GM12878 (cell line): ENCODE results near the gene CRYBB1. TPM values are rescaled to one million over a fixed set of nuclear protein-coding genes. Genes with fewer than 3 reads are reported as not detected.
A peak's percentile ranks its signal among the peaks of the same experiment; 100 is the strongest.

Experiments used
- ATAC-seq: fragments of 200-7000 bp; cut with Tn5 transposase; 3 replicates; pipeline ENCODE4 v1.9.1; 2020; ENCODE audit warnings: mild to moderate bottlenecking, moderate library complexity
- BruUV-seq: library from RNA; stranded (reverse); fragments of 400-500 nt; replicated peaks from 2 replicates; lab custom pipeline; 2021; lab: Mats Ljungman, UMichigan
- CTCF ChIA-PET: fragments of 300-600 bp; sonication (Branson Sonifier 250); formaldehyde crosslinking; extraction: SDS; loops from one replicate; lab custom pipeline; 2021; ENCODE audit warnings: inconsistent platforms; lab: Yijun Ruan, JAX
- POLR2A ChIA-PET: fragments of 350-600 bp; formaldehyde crosslinking; extraction: SDS; loops from one replicate; lab custom pipeline; 2021; ENCODE audit warnings: inconsistent platforms; lab: Charles Lee
- RAD21 ChIA-PET: fragments of 300-600 bp; sonication (Branson Sonifier 250); formaldehyde crosslinking; loops from one replicate; lab custom pipeline; 2023; ENCODE audit warnings: antibody characterized with exemption; ENCODE audit not compliant: unreplicated experiment; lab: Charles Lee
- SMC1A ChIA-PET: fragments of 300-600 bp; sonication (Branson Sonifier 250); formaldehyde crosslinking; loops from one replicate; lab custom pipeline; 2023; ENCODE audit not compliant: unreplicated experiment, uncharacterized antibody; lab: Charles Lee
- DNase-seq: peaks from one replicate; pipeline ENCODE4 v3.0.0-alpha.2; 2011; ENCODE audit warnings: low read depth, low spot score
- FAIRE-seq: peaks from 3 replicates; lab custom pipeline; 2011; peaks lifted over from hg19 to GRCh38; lab: Jason Lieb, UNC
- H2AFZ ChIP-seq: 2 replicates; pipeline ENCODE4 v1.6.0; 2011; ENCODE audit warnings: low read depth, low read length, control low read depth; ENCODE audit not compliant: control insufficient read depth
- H3K27ac ChIP-seq: 2 replicates; pipeline ENCODE4 v1.5.1; 2011; ENCODE audit warnings: control low read depth; ENCODE audit not compliant: control insufficient read depth, insufficient read depth
- H3K27me3 ChIP-seq, 2 experiments: replicated peaks in 1 of 2; 2 replicates each; pipeline versions ENCODE4 v1.6.0 to v1.6.1; 2011; ENCODE audit warnings: low read length in 1 of 2; ENCODE audit not compliant: control insufficient read depth in 2 of 2, insufficient read depth in 2 of 2
- H3K36me3 ChIP-seq, 2 experiments: 2 replicates each; pipeline ENCODE4 v1.5.1; 2011; ENCODE audit warnings: low read length in 1 of 2; ENCODE audit not compliant: control insufficient read depth in 2 of 2, insufficient read depth in 2 of 2
- H3K4me1 ChIP-seq: 2 replicates; pipeline ENCODE4 v1.6.1; 2011; ENCODE audit warnings: mild to moderate bottlenecking, low read length, moderate library complexity, mixed read lengths; ENCODE audit not compliant: control insufficient read depth, insufficient read depth
- H3K4me2 ChIP-seq: 2 replicates; pipeline ENCODE4 v1.6.0; 2011; ENCODE audit warnings: control low read depth; ENCODE audit not compliant: control insufficient read depth, insufficient read depth
- H3K4me3 ChIP-seq: fragments of 200-600 bp; sonication (generic); 2 replicates; pipeline ENCODE4 v1.5.1; 2016
- H3K79me2 ChIP-seq: 2 replicates; pipeline ENCODE4 v1.6.0; 2011; ENCODE audit warnings: low read length; ENCODE audit not compliant: control insufficient read depth, insufficient read depth
- H3K9ac ChIP-seq: 2 replicates; pipeline ENCODE4 v1.8.0; 2011; ENCODE audit warnings: low read length, control low read depth, mixed read lengths; ENCODE audit not compliant: control insufficient read depth, insufficient read depth
- H3K9me3 ChIP-seq: replicated peaks from 3 replicates; pipeline ENCODE4 v1.5.1; 2011; ENCODE audit warnings: mild to moderate bottlenecking, low read length; ENCODE audit not compliant: control insufficient read depth, insufficient read depth
- H4K20me1 ChIP-seq: 2 replicates; pipeline ENCODE4 v1.6.0; 2011; ENCODE audit not compliant: control insufficient read depth, insufficient read depth
- GATAD2B ChIP-seq: fragments of 450-650 bp; conservative IDR thresholded peaks from 2 replicates; pipeline ENCODE4 v1.6.1; 2017; ENCODE audit warnings: low read depth, mild to moderate bottlenecking, moderate library complexity
- MLLT1 ChIP-seq: fragments of 450-650 bp; IDR thresholded peaks from 2 replicates; pipeline ENCODE4 v1.6.1; 2016; ENCODE audit warnings: mild to moderate bottlenecking
- MXI1 ChIP-seq: fragments of 150-350 bp; IDR thresholded peaks from 2 replicates; pipeline ENCODE4 v1.6.1; 2011; ENCODE audit warnings: low read depth, mild to moderate bottlenecking, inconsistent platforms, low read length, improper control_type of control experiment
- NBN ChIP-seq: fragments of 450-650 bp; IDR thresholded peaks from 2 replicates; pipeline ENCODE4 v1.6.1; 2016
- NR2C2 ChIP-seq: IDR thresholded peaks from 2 replicates; pipeline ENCODE4 v1.6.1; 2011; ENCODE audit warnings: borderline replicate concordance, low read depth; ENCODE audit not compliant: control insufficient read depth, insufficient read length
- PAX5 ChIP-seq: IDR thresholded peaks from 2 replicates; pipeline ENCODE4 v1.6.1; 2011; ENCODE audit warnings: low read depth, low read length, borderline replicate concordance
- POLR2AphosphoS5 ChIP-seq: IDR thresholded peaks from 2 replicates; pipeline ENCODE4 v1.6.1; 2011; ENCODE audit warnings: mild to moderate bottlenecking, low read length, inconsistent platforms
- RELB ChIP-seq: fragments of 450-650 bp; IDR thresholded peaks from 2 replicates; pipeline ENCODE4 v1.6.1; 2017; ENCODE audit warnings: low read depth, mild to moderate bottlenecking, moderate library complexity
- RFX5 ChIP-seq: IDR thresholded peaks from 2 replicates; pipeline ENCODE4 v1.6.1; 2011; ENCODE audit warnings: low read depth, low read length, improper control_type of control experiment
- RUNX3 ChIP-seq: IDR thresholded peaks from 2 replicates; pipeline ENCODE4 v1.6.1; 2012; ENCODE audit warnings: low read length, inconsistent platforms
- SIN3A ChIP-seq: IDR thresholded peaks from 2 replicates; pipeline ENCODE4 v1.6.1; 2012; ENCODE audit warnings: low read depth, low read length, improper control_type of control experiment
- SMAD5 ChIP-seq: IDR thresholded peaks from 2 replicates; pipeline ENCODE4 v1.6.1; 2016; ENCODE audit warnings: antibody characterized with exemption, low read depth
- SP1 ChIP-seq: IDR thresholded peaks from one replicate; pipeline ENCODE4 v1.6.1; 2011; ENCODE audit warnings: low read depth, low read length
- TAF1 ChIP-seq: IDR thresholded peaks from 2 replicates; pipeline ENCODE4 v1.6.1; 2011; ENCODE audit warnings: mild to moderate bottlenecking, low read depth, low read length, borderline replicate concordance
- TCF3 ChIP-seq: IDR thresholded peaks from 2 replicates; pipeline ENCODE4 v1.6.1; 2012; ENCODE audit warnings: low read depth, mild to moderate bottlenecking, low read length, borderline replicate concordance; ENCODE audit not compliant: insufficient read depth
- ZNF24 ChIP-seq: fragments of 450-650 bp; IDR thresholded peaks from 2 replicates; pipeline ENCODE4 v1.6.1; 2017; ENCODE audit warnings: antibody characterized with exemption, mild to moderate bottlenecking
- ZZZ3 ChIP-seq: IDR thresholded peaks from 2 replicates; pipeline ENCODE4 v1.6.1; 2011; ENCODE audit warnings: low read depth; ENCODE audit not compliant: control insufficient read depth, insufficient read length
- WGBS: methylation state at CpG from one replicate; pipeline ENCODE4 v1.1.6; 2016; ENCODE audit warnings: low lambda C conversion rate; ENCODE audit not compliant: insufficient replicate concordance, insufficient coverage; ENCODE audit errors: missing lambda C conversion rate; 5-methylcytosine and 5-hydroxymethylcytosine counted together
- in situ Hi-C: fragments of 300-500 bp; cut with MboI; formaldehyde crosslinking; loops from 9 replicates; pipeline ENCODE4 v1.14.3; 2018; ENCODE audit warnings: mixed read lengths
- intact Hi-C: fragments of 100-400 bp; cut with micrococcal nuclease; formaldehyde crosslinking; loops from one replicate; pipeline ENCODE4 v1.14.2; 2022; ENCODE audit not compliant: unreplicated experiment
- polyA plus RNA-seq, 11 experiments: library from polyadenylated mRNA; depleted of rRNA in 4 of 11; unstranded in 6 of 11; stranded (reverse) in 5 of 11; fragments of >200 nt; fragmentation: Nextera tagmentation in 4 of 11; fragmentation: Illumina TruSeq in 1 of 11; extraction: Ambion mirVana in 4 of 11; extraction: Trizol in 1 of 11; gene quantifications; 1 replicate in 1 of 11; 2 replicates in 10 of 11; pipeline versions ENCODE4 v1.2.1 to v1.2.3, GENCODE V29; 2011 to 2016; ENCODE audit warnings: inconsistent platforms in 2 of 11, missing spikeins in 2 of 11, low read depth in 1 of 11
- total RNA-seq, 4 experiments: library from RNA; depleted of rRNA in 3 of 4; stranded (reverse); fragments of >200 nt in 3 of 4; fragmentation: Illumina TruSeq in 1 of 4; extraction: Trizol in 1 of 4; gene quantifications; 2 replicates each; pipeline versions ENCODE4 v1.2.1 to v1.2.3, GENCODE V29; 2013 to 2021
- TF ChIP-seq, protein P1 (sequence below): fragments of 450-650 bp; IDR thresholded peaks from 2 replicates; pipeline ENCODE4 v1.6.1; 2017; ENCODE audit warnings: mild to moderate bottlenecking

CRYBB1 gene
- total and polyA plus RNA-seq, 10 of the 15 experiments (the other 5 are each of a cell fraction or from before 2014, with no cell fraction given) = 0.09 to 0.64 (median 0.23) TPM; not detected in 5

GRCh38 chr22:26589845-26590736, 27.7 kb downstream of the CRYBB1 start, which contains the start of gene TPST2:
Gene TPST2, minus strand, starts transcription at chr22:26590132. Its CDS starts 48,502 bp downstream, at chr22:26541630.
- ChIA-PET RAD21 (interaction anchor here (1.0 to 1.4 kb wide), 2 partner anchors 20 to 77 kb away, joined by 3 to 4 read pairs; no protein-coding TSS in a partner anchor), CTCF (interaction anchor here (4.2 kb wide), 1 partner anchor 88 kb away, joined by 12 read pairs; no protein-coding TSS in a partner anchor), POLR2A (interaction anchor here (0.7 to 8.0 kb wide), 4 partner anchors 10 to 104 kb away, joined by 3 to 62 read pairs (median 4); no protein-coding TSS in a partner anchor), SMC1A (interaction anchor here (1.2 kb wide), 1 partner anchor 20 kb away, joined by 5 read pairs; no protein-coding TSS in a partner anchor)
- TSS peak; percentile 96 for BruUV-seq
- Histone ChIP-seq H3K9ac (peak within 1 kb of the TSS; percentile 82), H3K36me3 (no peaks in the 10 kb centered on the region; a peak in 1 of 4 replicates), H3K4me1 (peaks cover 41% of the 10 kb centered on the region), H3K27ac (peak within 1 kb of the TSS; percentile 82), H4K20me1 (no peaks in the 10 kb centered on the region), H3K27me3 (no peaks in the 10 kb centered on the region), H3K9me3 (no peaks in the 10 kb centered on the region), H3K4me3 (peak within 1 kb of the TSS; percentile 89), H2AFZ (peak within 1 kb of the TSS; percentile 70), H3K79me2 (peaks cover 29% of the 10 kb centered on the region), H3K4me2 (peak within 1 kb of the TSS; percentile 91)
- in situ Hi-C loops = no loop called here
- FAIRE-seq (no peak), ATAC-seq (peak; percentile 81), DNase-seq (no peak)
- intact Hi-C loops = loop anchor here (2.0 to 5.0 kb wide), 2 partner anchors 21 to 88 kb away; no protein-coding TSS in a partner anchor
- WGBS = 3% methylated on average over 33 of the region's 72 CpGs
- TF ChIP-seq SIN3A (0 out of 2 replicates have a peak, but pooled peaks have one; percentile 36), PAX5 (0 out of 2 replicates have a peak, but pooled peaks have one; percentile 11), RFX5 (0 out of 2 replicates have a peak, but pooled peaks have one; percentile 31), ZZZ3 (no peak), RELB (peak; percentile 30; the same call in 1 of the 2 replicates), MXI1 (peak; percentile 47; the same call in 1 of the 2 replicates), RUNX3 (peak; percentile 24), NBN (0 out of 2 replicates have a peak, but pooled peaks have one; percentile 41), TCF3 (peak; percentile 68; the same call in 1 of the 2 replicates), TAF1 (peak; percentile 84), ZNF24 (no peak), SMAD5 (peak; percentile 45; the same call in 1 of the 2 replicates), MLLT1 (0 out of 2 replicates have a peak, but pooled peaks have one; percentile 37), SP1 (peak; percentile 54), NR2C2 (no peak), POLR2AphosphoS5 (peak; percentile 75; the same call in 1 of the 2 replicates), GATAD2B (peak; percentile 65; the same call in 1 of the 2 replicates)
- TF ChIP-seq, protein P1, sequence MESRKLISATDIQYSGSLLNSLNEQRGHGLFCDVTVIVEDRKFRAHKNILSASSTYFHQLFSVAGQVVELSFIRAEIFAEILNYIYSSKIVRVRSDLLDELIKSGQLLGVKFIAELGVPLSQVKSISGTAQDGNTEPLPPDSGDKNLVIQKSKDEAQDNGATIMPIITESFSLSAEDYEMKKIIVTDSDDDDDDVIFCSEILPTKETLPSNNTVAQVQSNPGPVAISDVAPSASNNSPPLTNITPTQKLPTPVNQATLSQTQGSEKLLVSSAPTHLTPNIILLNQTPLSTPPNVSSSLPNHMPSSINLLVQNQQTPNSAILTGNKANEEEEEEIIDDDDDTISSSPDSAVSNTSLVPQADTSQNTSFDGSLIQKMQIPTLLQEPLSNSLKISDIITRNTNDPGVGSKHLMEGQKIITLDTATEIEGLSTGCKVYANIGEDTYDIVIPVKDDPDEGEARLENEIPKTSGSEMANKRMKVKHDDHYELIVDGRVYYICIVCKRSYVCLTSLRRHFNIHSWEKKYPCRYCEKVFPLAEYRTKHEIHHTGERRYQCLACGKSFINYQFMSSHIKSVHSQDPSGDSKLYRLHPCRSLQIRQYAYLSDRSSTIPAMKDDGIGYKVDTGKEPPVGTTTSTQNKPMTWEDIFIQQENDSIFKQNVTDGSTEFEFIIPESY = no peak
